HG03432 (cell line): ENCODE data around the gene SPPL3.
"Not testable (repeated sequence)": the region's sequence is repeated elsewhere in the genome, so short reads cannot be mapped to it uniquely, and the experiment has no call there.

Experiments
- ATAC-seq: cut with Tn5 transposase; IDR thresholded peaks from one replicate; pipeline ENCODE4 v1.9.1; 2021; ENCODE audit warnings: mild to moderate bottlenecking, moderate library complexity; ENCODE audit not compliant: unreplicated experiment

The SPPL3 gene

DNA sequence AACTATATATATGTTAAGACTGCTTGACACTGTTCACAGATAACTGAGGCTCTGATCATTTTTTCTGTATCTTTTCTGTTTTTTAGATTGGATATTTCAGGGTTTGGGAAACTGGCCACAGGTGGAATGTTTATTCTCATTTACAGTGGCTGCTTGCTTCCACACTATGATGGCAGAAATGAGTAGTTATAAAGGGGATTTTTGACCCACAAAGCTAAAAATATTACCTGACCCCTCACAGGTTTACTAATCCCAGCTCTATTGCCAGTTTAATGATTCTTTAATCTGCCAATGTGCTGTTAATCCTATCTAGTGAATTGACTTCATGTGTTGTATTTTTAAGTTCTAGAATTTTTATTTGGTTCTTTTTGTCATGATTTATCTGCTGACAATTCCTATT is 148.9 kb downstream of the SPPL3 start:
- no peak for ATAC-seq

DNA sequence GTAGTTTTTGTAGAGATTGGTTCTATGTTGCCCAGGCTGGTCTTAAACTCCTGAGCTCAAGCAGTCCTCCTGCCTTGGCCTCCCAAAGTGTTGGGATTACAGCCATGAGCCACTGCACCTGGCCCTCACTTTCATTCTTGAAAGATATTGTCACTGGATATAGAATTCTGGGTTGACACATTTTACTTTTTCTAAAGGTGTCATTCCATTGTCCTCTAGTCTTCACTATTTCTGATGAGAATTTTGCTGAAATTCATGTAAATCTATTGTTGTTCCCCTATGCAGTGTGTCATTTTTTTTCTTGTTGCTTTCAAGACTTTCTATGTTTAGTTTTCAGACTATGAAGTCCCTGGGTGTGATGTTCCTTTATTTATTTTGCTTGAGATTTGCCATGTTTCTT is 149.4 kb downstream of the SPPL3 start:
- no peak for ATAC-seq

DNA sequence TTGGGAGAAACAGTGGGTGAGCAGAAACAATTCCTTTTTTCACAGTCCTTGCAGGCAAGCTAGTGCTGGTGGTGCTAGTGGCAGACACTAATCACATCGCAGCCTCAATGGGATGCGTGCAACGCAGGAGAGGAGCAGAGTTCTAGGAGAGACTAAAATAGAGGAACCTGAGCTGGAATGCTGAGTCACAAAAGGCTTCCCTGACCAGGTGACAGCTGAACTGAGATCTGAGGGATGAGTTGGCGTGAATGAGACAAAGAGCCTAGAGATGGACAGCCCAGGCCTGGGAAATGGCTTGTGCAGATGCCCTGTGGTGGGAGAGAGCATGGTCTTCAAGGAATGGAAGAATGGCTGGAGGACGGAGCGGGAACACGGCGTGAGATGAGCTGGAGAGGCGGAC is 152.8 kb downstream of the SPPL3 start:
- no peak for ATAC-seq

DNA sequence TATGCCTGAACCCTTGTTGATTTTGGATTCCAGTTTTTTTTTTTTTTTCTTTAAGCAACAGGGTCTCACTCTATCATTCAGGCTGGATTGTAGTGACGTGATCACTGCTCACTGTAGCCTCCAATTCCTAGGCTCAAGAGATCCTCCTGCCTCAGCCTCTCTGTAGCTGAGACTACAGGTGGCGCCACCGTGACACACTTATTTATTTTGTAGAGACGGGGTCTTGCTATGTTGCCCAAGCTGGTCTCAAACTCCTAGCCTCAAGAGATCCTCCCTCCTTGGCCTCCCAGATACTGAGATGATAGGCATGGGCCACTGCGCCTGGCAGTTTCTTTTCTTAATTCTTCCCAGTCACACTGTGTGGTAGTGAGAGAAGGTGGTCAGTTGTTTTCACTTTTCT is 153.4 kb downstream of the SPPL3 start:
- no peak for ATAC-seq

DNA sequence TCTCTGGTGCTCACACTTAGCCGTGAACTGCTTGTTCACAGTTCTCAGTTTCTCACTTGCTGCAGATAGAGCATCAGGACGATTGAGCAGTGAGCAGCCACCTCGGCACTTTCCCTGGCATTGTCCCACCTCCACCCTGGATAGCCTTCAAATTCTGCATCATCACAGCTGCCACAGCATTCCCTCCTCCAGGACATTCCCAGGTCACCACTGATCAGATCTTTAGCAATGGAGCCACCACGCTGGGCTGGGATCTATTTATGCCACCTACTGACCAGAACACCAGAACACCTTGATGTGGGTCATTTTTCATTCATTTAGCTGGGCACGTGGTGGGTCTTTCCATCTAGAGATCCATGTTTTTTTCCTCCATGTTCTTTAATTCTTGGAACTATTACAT is 154.9 kb downstream of the SPPL3 start:
- ATAC-seq: no peak

DNA sequence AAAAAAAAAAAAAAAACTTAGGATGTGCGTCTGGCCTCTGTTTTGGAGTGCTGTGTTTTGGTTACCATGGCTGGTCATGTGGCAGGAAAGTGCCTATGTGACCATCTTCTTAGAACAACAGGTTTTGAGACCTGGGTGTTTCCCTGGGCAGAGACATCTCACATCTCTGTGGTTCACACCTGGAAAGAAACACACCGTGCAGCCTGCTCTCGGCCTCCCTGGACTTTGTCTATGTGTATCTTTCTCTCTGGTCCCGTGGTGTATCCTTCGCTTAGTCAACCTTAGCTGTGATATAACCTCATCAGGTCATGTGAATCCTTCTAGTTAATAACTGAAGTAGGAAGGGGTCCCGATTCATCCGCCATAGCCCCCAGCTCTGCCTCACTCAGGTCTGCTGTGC is 155.9 kb downstream of the SPPL3 start:
- ATAC-seq: no peak

DNA sequence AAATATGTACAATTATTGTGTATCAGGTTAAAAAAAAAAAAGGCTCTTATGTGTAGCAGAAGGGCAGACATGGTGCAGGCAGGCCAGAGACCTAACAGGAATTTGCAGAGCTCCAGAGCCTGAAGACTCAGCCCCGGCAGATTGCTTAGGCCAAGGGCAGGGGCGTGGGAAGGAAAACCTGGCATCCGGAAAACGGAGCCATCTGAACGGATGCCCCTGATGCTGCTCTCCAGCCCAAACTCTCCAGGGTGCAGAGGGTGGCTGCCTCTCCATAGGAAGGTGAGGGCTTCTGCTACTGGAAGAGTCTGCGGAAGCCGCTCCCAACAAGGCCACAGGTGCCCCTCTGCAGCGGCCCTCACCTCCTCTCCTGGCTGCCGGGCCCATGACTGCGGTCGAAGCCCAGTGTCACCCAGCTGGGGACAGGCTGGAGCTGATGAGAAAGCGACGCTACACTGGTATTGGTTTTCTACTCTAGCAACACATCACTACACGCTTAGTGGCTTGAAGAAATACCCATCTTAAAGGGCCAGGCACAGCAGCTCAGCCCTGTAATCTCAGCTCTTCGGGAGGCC is 159.2 kb downstream of the SPPL3 start:
- ATAC-seq: no peak

DNA sequence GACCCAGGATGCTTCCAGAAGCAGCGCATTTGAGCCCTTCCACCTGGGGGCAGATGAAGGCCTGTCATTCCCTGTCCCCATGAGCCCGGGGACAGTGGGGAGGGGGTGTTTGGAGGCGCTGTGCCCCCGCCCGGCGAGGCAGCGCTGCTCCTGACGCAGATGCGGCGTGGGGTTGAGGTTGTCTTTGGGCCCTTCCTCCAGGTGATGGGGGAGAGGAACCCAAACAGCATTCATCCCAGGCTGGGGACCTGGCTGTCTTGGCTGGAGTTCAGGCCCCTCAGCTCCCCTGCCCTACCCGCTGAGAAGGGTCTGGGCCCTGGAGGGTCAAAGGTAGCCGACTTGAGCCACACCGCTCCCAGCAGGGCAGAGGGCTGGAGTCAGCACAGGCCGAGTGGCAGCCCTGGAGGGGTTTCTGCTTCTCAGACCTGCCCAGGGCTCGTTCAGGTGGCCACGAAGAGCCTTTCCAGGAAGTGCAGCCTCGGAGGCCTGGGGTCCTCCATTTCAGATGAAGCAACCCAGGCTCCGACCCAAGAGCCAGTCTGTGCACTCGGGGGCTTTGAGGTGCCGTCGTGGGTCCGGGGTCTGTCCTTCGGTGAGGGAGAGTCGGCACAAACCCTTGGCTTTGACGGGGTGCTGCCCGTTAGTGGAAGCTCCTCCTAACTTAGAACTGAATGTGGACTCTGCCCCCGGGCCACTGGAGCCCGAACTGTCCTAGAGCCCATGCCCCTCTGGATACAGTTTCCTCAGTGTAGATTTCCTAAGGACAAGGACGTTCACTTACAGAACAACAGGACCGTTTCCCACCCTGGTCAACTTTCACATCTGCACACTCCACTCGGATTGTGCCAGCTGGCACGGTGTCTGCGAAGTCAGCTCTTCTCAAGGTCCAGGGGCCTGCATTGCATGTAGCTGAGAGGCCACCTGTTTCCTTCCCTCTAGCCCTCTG is 162.4 kb downstream of the SPPL3 start:
- ATAC-seq: no peak

DNA sequence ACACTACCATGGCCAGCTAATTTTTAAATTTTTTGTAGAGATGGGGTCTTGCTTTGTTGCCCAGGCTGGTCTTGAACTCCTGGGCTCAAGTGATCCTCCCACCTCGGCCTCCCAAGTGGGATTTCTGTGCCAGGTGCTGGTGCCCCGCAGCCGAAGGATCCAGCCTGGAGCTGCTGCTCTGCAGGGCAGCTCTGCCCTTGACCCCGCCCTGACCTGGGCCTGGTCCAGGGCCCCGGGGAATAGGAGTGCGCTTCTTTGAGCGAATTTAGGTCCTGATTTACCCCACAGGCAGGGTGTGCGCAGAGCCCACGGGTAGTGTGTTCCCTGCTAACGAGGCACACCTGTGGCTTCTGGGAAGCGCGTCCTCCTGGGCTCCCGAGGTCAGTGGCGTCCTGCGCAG is 163.3 kb downstream of the SPPL3 start:
- ATAC-seq: no peak

DNA sequence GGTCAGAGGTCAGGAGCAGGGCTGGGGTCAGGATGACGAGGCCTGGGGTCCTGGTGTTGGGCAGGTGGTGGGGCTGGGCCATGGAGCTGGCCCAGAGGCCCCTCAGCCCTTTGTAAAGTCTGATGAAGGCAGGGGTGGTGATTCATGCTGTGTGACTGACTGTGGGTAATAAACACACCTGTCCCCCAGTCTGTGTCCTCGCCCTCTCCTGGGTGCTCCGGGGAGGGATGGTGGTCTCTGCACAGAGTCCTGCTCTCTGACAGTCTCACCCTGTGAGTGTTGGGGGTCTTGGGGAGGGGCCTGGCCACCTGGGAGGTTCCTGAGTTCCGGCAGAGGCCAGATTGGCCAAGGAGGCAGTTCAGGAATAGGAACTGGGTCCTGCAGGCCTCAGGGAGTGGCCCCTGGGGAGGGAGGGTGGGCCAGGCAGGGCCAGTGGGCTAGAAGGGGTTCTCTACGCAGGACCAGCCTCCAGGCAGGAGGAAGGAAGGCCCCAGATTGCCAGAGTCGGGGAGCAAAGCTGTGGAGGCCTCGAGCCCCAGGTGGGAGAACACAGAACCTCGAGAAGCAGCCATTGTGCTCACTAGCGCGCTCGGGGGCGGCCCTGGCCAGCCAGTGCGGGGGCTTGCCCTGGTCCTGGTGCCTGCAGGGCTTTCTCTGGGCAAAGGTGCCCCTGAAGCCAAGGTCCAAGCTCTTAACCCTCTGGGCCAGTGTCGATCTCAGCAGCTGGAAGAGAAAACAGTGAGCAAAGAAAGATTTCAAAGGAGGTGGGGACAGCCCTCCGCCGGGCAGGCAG is 164.1 kb downstream of the SPPL3 start:
- ATAC-seq: no peak

DNA sequence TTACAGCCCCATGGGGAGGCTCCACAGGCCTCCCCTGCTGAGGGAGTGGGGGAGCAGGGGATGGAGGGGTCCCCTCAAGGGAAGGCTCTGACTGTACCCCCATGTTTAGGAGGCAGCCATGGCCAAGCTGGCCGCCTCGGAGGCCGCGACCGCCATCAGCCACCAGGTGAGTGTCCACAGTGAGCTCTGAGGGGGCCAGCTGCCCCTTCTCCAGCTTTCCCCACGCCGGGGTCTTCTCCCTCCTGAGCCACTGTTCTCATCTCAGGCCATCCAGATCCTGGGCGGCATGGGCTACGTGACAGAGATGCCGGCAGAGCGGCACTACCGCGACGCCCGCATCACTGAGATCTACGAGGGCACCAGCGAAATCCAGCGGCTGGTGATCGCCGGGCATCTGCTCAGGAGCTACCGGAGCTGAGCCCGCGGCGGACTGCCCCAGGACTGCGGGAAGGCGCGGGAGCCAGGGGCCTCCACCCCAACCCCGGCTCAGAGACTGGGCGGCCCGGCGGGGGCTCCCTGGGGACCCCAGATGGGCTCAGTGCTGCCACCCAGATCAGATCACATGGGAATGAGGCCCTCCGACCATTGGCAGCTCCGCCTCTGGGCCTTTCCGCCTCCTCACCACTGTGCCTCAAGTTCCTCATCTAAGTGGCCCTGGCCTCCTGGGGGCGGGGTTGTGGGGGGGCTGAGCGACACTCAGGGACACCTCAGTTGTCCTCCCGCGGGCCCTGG is 165.0 kb downstream of the SPPL3 start:
- ATAC-seq: no peak

DNA sequence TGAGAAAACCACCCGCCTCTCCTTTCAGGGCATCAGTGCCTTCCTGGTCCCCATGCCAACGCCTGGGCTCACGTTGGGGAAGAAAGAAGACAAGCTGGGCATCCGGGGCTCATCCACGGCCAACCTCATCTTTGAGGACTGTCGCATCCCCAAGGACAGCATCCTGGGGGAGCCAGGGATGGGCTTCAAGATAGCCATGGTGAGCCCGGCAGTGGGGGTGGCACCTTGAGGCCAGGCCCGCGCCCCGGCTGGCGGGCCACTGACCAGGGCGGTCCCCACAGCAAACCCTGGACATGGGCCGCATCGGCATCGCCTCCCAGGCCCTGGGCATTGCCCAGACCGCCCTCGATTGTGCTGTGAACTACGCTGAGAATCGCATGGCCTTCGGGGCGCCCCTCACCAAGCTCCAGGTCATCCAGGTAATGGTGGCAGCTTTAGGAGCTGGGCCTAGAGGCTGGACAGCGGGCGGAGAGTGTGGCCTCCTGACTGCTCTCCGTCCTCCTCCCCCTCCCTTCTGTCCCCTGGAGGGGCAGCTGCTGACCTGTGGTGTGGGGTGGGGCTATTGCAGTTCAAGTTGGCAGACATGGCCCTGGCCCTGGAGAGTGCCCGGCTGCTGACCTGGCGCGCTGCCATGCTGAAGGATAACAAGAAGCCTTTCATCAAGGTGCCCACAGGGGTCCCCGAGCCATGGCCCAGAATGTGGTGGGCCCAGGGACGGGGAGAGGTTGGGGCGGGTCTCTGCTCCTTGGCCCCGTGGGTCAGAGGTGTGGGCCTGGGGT is 165.7 kb downstream of the SPPL3 start:
- no peak for ATAC-seq

DNA sequence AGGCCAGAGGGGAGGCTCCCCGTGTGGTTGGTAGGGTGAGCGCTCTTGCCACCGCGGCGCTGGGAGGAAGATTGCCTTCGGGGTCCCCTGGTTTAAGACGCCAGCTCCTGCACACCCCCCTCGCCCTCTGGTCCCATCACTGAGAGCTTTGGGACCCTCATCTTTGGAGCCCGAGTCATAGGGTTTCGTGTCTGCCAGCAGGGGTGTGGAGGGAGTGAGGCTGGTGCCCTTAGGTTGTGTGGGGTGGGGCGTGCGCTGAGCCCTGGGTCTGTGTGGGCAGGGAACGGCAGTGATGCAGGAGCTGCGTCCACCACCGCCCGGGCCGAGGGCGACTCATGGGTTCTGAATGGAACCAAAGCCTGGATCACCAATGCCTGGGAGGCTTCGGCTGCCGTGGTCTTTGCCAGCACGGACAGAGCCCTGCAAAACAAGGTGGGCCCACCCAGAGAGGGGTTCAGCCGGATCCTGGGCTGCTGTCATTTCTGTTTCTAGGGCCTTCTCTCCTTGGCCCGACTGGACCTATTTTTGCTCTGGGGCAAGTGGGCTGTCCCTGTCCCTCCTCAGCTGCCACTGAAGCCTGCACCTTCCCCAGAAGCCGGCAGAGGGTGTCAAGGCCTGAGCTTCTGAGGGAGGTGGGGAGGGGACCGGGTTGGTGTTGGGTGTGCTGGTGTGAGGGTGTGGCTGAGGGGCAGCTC is 166.5 kb downstream of the SPPL3 start:
- ATAC-seq: no peak

DNA sequence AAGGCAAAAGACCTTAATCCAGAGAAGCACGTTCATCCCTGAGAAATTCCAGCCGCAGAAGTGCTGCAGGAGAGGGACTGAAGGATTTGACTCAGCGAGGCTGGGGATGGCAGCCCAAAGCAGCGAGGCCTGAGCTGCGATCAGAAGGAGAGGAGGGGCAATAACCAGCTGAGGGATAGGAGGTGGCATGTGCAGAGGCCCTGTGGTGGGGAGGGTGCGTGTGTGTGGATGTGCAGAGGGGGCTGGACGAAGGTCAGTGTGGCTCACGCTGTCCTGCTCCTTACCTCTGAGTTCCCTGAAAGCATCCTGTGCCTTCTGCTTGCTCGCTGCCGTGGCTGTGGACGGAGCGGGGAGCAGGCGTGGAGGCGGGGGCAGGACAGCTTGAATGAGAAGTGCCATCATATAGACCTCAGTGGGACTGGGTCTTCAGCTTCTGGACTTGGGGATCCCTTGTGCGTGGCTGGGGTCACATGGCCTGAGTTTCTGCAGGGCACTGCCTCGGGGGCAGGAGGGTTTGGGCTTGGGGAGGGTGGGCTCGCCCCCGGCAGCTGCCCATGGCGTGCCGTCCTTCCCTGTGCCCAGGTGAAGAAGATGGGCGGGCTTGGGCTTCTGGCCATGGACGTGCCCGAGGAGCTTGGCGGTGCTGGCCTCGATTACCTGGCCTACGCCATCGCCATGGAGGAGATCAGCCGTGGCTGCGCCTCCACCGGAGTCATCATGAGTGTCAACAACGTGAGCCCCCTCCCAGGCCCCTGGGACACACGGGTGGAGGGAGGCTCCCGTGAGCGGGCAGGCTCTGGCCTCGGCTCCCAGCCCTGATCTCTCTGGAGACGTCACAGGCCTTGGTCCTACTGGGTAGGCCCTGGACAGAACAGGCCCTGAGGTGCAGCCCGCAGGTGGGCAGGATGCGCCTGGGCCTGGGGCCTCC is 167.5 kb downstream of the SPPL3 start:
- no peak for ATAC-seq

DNA sequence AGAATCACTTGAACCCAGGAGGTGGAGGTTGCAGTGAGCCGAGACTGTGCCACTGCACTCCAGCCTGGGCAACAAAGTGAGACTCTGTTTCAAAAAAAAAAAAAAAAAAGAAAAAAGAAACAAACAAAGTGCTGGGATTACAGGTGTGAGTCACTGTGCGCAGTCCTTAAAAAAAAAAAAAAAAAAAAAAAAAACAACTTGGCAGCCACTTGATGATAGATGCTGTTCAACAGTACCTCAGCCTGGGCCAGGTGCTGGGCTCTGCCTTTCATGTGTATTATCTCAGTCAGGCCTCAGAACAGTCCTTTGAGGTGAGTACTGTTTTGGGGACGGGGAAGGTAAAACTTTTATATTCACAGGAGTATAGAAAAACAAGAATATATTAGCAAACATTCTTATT is 169.0 kb downstream of the SPPL3 start:
- no peak for ATAC-seq

DNA sequence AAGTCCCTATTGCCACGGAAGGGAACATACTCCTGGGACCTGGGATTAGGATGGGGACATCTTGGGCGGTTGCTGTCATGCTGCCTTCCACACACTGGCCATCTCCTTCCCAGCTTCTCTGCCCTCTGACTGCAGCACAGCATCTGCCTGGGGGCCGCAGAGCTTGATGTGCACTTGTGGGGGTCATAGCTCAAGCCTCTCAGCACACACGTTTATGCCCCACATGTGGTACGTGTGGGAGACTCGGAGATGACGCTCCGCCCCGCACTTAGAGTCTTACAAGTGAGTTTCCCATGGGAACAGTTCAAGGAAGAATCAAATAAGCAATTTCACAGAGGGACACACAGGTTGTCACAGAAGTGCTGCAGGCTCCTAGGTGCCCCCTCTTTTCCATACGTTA is 169.9 kb downstream of the SPPL3 start:
- ATAC-seq: no peak

DNA sequence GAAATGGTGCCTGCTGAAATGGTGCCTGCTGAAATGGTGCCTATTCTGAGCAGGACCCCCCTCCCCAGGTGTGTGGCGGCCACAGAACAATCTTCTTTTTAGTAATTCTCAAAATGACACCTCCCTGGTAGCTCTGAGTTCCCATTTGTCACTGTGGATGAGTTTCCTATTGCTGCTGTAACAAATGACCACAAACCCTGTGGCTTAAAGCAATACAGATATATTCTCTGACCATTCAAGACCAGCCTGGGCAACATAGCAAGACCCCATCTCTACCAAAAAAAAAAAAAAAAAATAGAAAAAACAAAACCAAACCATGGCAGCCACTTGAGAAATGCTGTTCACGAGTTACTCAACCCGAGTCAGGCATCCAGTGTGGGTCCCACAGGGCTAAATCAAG is 170.6 kb downstream of the SPPL3 start:
- ATAC-seq: no peak

DNA sequence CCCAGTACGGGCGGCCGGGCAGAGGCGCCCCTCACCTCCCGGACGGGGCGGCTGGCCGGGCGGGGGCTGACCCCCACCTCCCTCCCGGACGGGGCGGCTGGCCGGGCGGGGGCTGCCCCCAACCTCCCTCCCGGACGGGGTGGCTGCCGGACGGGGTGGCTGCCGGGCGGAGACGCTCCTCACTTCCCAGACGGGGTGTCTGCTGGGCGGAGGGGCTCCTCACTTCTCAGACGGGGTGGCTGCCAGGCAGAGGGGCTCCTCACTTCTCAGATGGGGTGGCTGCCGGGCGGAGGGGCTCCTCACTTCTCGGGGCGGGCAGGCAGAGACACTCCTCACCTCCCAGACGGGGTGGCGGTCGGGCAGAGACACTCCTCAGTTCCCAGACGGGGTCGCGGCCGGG is 172.0 kb downstream of the SPPL3 start:
- not testable (repeated sequence) for ATAC-seq

DNA sequence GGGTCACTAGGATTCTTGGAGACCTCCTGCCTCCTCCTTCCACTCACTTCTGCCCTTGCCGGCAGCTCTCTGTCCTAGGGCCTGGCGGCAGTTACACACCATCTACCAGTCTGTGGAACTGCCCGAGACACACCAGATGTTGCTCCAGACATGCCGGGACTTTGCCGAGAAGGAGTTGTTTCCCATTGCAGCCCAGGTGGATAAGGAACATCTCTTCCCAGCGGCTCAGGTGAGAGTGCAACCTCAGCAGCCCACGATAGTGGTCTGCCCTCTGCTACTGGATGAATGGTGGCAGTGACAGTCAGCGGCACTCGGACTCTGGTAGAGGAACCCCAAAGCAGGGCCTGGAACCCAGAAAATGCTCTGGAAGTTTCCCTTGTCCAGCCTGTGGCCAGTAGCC is 177.2 kb downstream of the SPPL3 start:
- ATAC-seq: no peak
